GM21515 (cell line): ENCODE results near the gene GTPBP6.
A peak's percentile ranks its signal among the peaks of the same experiment; 100 is the strongest.
"Not testable (repeated sequence)": the region's sequence is repeated elsewhere in the genome, so short reads cannot be mapped to it uniquely, and the experiment has no call there.

ENCODE experiments used
- ATAC-seq: cut with Tn5 transposase; IDR thresholded peaks from one replicate; pipeline ENCODE4 v1.9.1; 2021; ENCODE audit not compliant: unreplicated experiment

Gene GTPBP6

GRCh38 chrX:295136-295535 is 23.5 kb downstream of the GTPBP6 start:
- ATAC-seq = no peak

GRCh38 chrX:292900-293897 is 25.4 kb downstream of the GTPBP6 start:
- no peak for ATAC-seq

GRCh38 chrX:291411-291901 is 27.1 kb downstream of the GTPBP6 start:
- no peak for ATAC-seq

GRCh38 chrX:290476-291166 is 28.0 kb downstream of the GTPBP6 start:
- ATAC-seq = no peak

- ATAC-seq = no peak
Measured at GRCh38 chrX:288561-288991, 30.0 kb downstream of the GTPBP6 start.

- no peak for ATAC-seq
Measured at GRCh38 chrX:287670-288069, 30.9 kb downstream of the GTPBP6 start.

GRCh38 chrX:285076-285677 is 33.4 kb downstream of the GTPBP6 start:
- ATAC-seq = no peak

- ATAC-seq = peak; percentile 99
Measured at GRCh38 chrX:283115-283845, 35.3 kb downstream of the GTPBP6 start.

- not testable (repeated sequence) for ATAC-seq
Measured at GRCh38 chrX:282000-282681, 36.5 kb downstream of the GTPBP6 start.

GRCh38 chrX:281166-281999 is 37.2 kb downstream of the GTPBP6 start, which contains the start of gene PLCXD1:
Gene PLCXD1 (plus strand): TSS chrX:281381. CDS start chrX:284188, 2,807 bp downstream.
- no peak for ATAC-seq

GRCh38 chrX:280722-281121 is 37.9 kb downstream of the GTPBP6 start:
- not testable (repeated sequence) for ATAC-seq

- not testable (repeated sequence) for ATAC-seq
Measured at GRCh38 chrX:279757-280604, 38.6 kb downstream of the GTPBP6 start.

GRCh38 chrX:276581-277201 is 41.9 kb downstream of the GTPBP6 start:
- peak; percentile 36 for ATAC-seq

- peak; percentile 83 for ATAC-seq
Measured at GRCh38 chrX:275967-276580, 42.5 kb downstream of the GTPBP6 start.

- ATAC-seq = peak; percentile 8
Measured at GRCh38 chrX:275476-275966, 43.1 kb downstream of the GTPBP6 start.

- no peak for ATAC-seq
Measured at GRCh38 chrX:274904-275475, 43.6 kb downstream of the GTPBP6 start.
